ENCODE measurements around the gene RC3H1. TPM values are rescaled to one million over a fixed set of nuclear protein-coding genes. Genes with fewer than 3 reads are reported as not detected.

RC3H1 gene
- total and polyA plus RNA-seq, 2 of the 13 experiments (the other 11 are each of a cell fraction or from before 2014, with no cell fraction given) = 11.2 to 19.6 TPM

GRCh38 chr1:173946380-173946921, 75.7 kb downstream of the RC3H1 start (continued):
- TF ChIP-seq, protein P1, sequence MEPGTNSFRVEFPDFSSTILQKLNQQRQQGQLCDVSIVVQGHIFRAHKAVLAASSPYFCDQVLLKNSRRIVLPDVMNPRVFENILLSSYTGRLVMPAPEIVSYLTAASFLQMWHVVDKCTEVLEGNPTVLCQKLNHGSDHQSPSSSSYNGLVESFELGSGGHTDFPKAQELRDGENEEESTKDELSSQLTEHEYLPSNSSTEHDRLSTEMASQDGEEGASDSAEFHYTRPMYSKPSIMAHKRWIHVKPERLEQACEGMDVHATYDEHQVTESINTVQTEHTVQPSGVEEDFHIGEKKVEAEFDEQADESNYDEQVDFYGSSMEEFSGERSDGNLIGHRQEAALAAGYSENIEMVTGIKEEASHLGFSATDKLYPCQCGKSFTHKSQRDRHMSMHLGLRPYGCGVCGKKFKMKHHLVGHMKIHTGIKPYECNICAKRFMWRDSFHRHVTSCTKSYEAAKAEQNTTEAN (CRISPR knock-in tag; conservative IDR thresholded peaks at IDR 0.05) = no peak
- TF ChIP-seq, protein P2, sequence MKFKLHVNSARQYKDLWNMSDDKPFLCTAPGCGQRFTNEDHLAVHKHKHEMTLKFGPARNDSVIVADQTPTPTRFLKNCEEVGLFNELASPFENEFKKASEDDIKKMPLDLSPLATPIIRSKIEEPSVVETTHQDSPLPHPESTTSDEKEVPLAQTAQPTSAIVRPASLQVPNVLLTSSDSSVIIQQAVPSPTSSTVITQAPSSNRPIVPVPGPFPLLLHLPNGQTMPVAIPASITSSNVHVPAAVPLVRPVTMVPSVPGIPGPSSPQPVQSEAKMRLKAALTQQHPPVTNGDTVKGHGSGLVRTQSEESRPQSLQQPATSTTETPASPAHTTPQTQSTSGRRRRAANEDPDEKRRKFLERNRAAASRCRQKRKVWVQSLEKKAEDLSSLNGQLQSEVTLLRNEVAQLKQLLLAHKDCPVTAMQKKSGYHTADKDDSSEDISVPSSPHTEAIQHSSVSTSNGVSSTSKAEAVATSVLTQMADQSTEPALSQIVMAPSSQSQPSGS (CRISPR knock-in tag; IDR thresholded peaks at IDR 0.05) = no peak
- TF ChIP-seq HNF1B (CRISPR knock-in tag; IDR thresholded peaks at IDR 0.05) = no peak

- Histone ChIP-seq H3K27ac (ENCODE audit: extremely low read length, insufficient read depth, low read length) (no peak overlapping the region), H2AFZ (ENCODE audit: low read length) (no peak overlapping the region), H3K4me2 (ENCODE audit: low read depth, low read length) (no peak overlapping the region), H3K36me3 (replicated peaks in 1 of 2; ENCODE audit: control insufficient read depth in 1 of 2, insufficient read depth in 2 of 2, low read length in 2 of 2) (peaks cover 6 to 44% of the 10 kb centered on the region in 2 experiments; a peak in 4 of 5 replicates), H3K27me3 (ENCODE audit: control insufficient read depth in 1 of 2, insufficient read depth in 2 of 2, low read length in 2 of 2) (no peaks in the 10 kb centered on the region), H3K4me1 (ENCODE audit: insufficient read depth, low read length) (no peaks in the 10 kb centered on the region), H3K79me2 (ENCODE audit: insufficient read depth, low read length) (no peaks in the 10 kb centered on the region), H3K4me3 (replicated peaks in 1 of 3; ENCODE audit: insufficient read depth in 1 of 3, low read depth in 2 of 3, low read length in 3 of 3) (no peak overlapping the region), H4K20me1 (ENCODE audit: insufficient read depth, low read length) (no peaks in the 10 kb centered on the region), H3K9me3 (ENCODE audit: low read length) (no peaks in the 10 kb centered on the region), H3K9ac (ENCODE audit: insufficient read depth, low read depth, low read length) (no peak overlapping the region)
- ChIA-PET CTCF (ENCODE audit: low intra/inter-chr PET ratio, low total read pairs) (no interaction called here), POLR2A (interaction anchor here (0.7 to 1.5 kb wide), 2 partner anchors 10 to 20 kb away, joined by 3 read pairs; partner anchors contain the start of gene SERPINC1)
- in situ Hi-C loops (cut with HindIII; ENCODE audit: extremely low pct_ligation_motif_present, low pct_unique_long_range_greater_than_20kb) = no loop called here
- intact Hi-C loops (cut with micrococcal nuclease; ENCODE audit: unreplicated experiment) = no loop called here
- 97% methylated on average over 2 of the region's 2 CpGs for WGBS (ENCODE audit: low lambda C conversion rate)
- no peak for ATAC-seq
- DNase-seq (ENCODE audit: low spot score) = no peak
- no peak for FAIRE-seq
- BruUV-seq (replicated peaks) = no TSS peak
- TF ChIP-seq ELF4 (CRISPR knock-in tag; IDR thresholded peaks at IDR 0.05; ENCODE audit: borderline replicate concordance) (no peak), ZFP36L2 (CRISPR knock-in tag; IDR thresholded peaks at IDR 0.05) (no peak), REPIN1 (CRISPR knock-in tag; IDR thresholded peaks at IDR 0.05; ENCODE audit: borderline replicate concordance, low read depth) (no peak), KDM4B (CRISPR knock-in tag; IDR thresholded peaks at IDR 0.05) (no peak), YEATS2 (CRISPR knock-in tag; IDR thresholded peaks at IDR 0.05; ENCODE audit: borderline replicate concordance) (no peak), CEBPZ (IDR thresholded peaks at IDR 0.05; ENCODE audit: low read length) (no peak), TCF12 (IDR thresholded peaks at IDR 0.05) (no peak), TCF12 (CRISPR knock-in tag; IDR thresholded peaks at IDR 0.05) (no peak), ZNF639 (CRISPR knock-in tag; conservative IDR thresholded peaks at IDR 0.05) (no peak)
Observed at GRCh38 chr1:173937062-173937461, 85.1 kb downstream of the RC3H1 start.

All from HepG2 (cell line).